ENCODE data around the gene EPS15.

DNA sequence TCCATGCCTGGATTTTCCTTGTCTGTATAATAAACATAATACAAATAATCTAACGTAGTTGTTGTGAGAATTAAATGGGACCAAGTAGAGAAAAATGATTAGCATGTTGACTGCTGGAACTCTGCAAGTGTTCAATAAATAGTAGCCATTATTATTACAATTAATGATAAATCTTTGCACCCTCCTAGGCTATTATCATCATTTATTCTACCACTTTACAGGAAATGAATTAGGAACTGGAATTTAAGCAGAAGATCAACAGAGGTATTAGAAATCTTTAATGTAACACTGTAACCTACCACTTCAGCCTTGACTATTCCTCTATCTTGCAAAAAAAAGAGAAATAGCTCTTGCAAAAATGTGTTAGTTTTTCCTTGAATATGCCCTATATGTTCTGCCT lies 126.8 kb downstream of the EPS15 start:
- TF ChIP-seq POLR2AphosphoS5 (IDR thresholded peaks at IDR 0.05; ENCODE audit: low read depth, low read length) (no peak), POLR2A (IDR thresholded peaks at IDR 0.05; ENCODE audit: low read depth, low read length) (no peak), SPI1 (IDR thresholded peaks at IDR 0.05; ENCODE audit: low read depth, low read length) (no peak)

Data from GM12891 (cell line).